Calu3 (cell line): Measurements from ENCODE around the gene RBFOX1. TPM values are rescaled to one million over a fixed set of nuclear protein-coding genes. Genes with fewer than 3 reads are reported as not detected.

Experiments used
- BruUV-seq: library from RNA; stranded (reverse); fragments of 400-500 nt; replicated peaks from 2 replicates; lab custom pipeline; 2021; lab: Mats Ljungman, UMichigan
- CTCF ChIA-PET: fragments of 300-600 bp; sonication (Branson Sonifier 250); formaldehyde crosslinking; loops from one replicate; lab custom pipeline; 2022; ENCODE audit warnings: antibody characterized with exemption; lab: Charles Lee
- DNase-seq: peaks from one replicate; pipeline ENCODE4 v3.0.0; 2022
- H3K27ac Mint-ChIP-seq: one replicate; pipeline ENCODE4 v1.8.0; 2022; ENCODE audit warnings: mixed read lengths; ENCODE audit not compliant: unreplicated experiment
- H3K27me3 Mint-ChIP-seq: one replicate; pipeline ENCODE4 v1.8.0; 2022; ENCODE audit warnings: mixed read lengths; ENCODE audit not compliant: unreplicated experiment
- H3K36me3 Mint-ChIP-seq: one replicate; pipeline ENCODE4 v1.8.0; 2022; ENCODE audit warnings: mild to moderate bottlenecking, moderate library complexity, mixed read lengths; ENCODE audit not compliant: insufficient read depth, unreplicated experiment
- H3K4me1 Mint-ChIP-seq: one replicate; pipeline ENCODE4 v1.8.0; 2022; ENCODE audit warnings: mild to moderate bottlenecking, low read depth, mixed read lengths; ENCODE audit not compliant: unreplicated experiment
- H3K4me3 Mint-ChIP-seq: one replicate; pipeline ENCODE4 v1.8.0; 2022; ENCODE audit warnings: mild to moderate bottlenecking, low read depth, moderate library complexity, mixed read lengths; ENCODE audit not compliant: unreplicated experiment
- H3K9me3 Mint-ChIP-seq: one replicate; pipeline ENCODE4 v1.8.0; 2022; ENCODE audit warnings: low read depth, mixed read lengths; ENCODE audit not compliant: unreplicated experiment
- CTCF ChIP-seq: fragments of 200-600 bp; IDR thresholded peaks from one replicate; pipeline ENCODE4 v1.8.0; 2022; ENCODE audit warnings: antibody characterized with exemption; ENCODE audit not compliant: unreplicated experiment
- intact Hi-C: fragments of 100-400 bp; cut with micrococcal nuclease; formaldehyde crosslinking; loops from one replicate; pipeline ENCODE4 v1.10.0; 2022; ENCODE audit not compliant: unreplicated experiment
- total RNA-seq: library from RNA; stranded (reverse); gene quantifications from 2 replicates; pipeline ENCODE4 v1.2.3, GENCODE V29; 2022

The RBFOX1 gene
- total RNA-seq, 1 experiment from 2014 or later, result not detected

GRCh38 chr16:7330709-7331108 lies 1.9 kb upstream of the RBFOX1 start:
- CTCF ChIA-PET, result no interaction called here
- no TSS peak for BruUV-seq
- no peaks in the 10 kb centered on the region for H3K36me3 Mint-ChIP-seq
- H3K9me3 Mint-ChIP-seq, result peaks cover 27% of the 10 kb centered on the region
- no peaks in the 10 kb centered on the region for H3K27me3 Mint-ChIP-seq
- TF ChIP-seq CTCF, result no peak
- H3K4me3 Mint-ChIP-seq, result no peak overlapping the region
- intact Hi-C loops, result no loop called here
- no peak overlapping the region for H3K27ac Mint-ChIP-seq
- DNase-seq, result no peak
- no peaks in the 10 kb centered on the region for H3K4me1 Mint-ChIP-seq

GRCh38 chr16:7331997-7332396 lies 648 bp upstream of the RBFOX1 start:
- CTCF ChIA-PET, result no interaction called here
- no peak for TF ChIP-seq CTCF
- BruUV-seq, result no TSS peak
- Mint-ChIP-seq H3K4me3 (no peak overlapping the region), H3K4me1 (no peaks in the 10 kb centered on the region), H3K36me3 (no peaks in the 10 kb centered on the region), H3K9me3 (peaks cover 25% of the 10 kb centered on the region), H3K27me3 (no peaks in the 10 kb centered on the region), H3K27ac (no peak overlapping the region)
- intact Hi-C loops, result no loop called here
- no peak for DNase-seq

GRCh38 chr16:7333180-7333725 lies 608 bp downstream of the RBFOX1 start:
- H3K4me1 Mint-ChIP-seq, result no peaks in the 10 kb centered on the region
- no peak overlapping the region for H3K27ac Mint-ChIP-seq
- no peak overlapping the region for H3K4me3 Mint-ChIP-seq
- intact Hi-C loops, result no loop called here
- no peaks in the 10 kb centered on the region for H3K27me3 Mint-ChIP-seq
- no peak for TF ChIP-seq CTCF
- BruUV-seq, result no TSS peak
- no peak for DNase-seq
- CTCF ChIA-PET, result no interaction called here
- H3K36me3 Mint-ChIP-seq, result no peaks in the 10 kb centered on the region
- peaks cover 23% of the 10 kb centered on the region for H3K9me3 Mint-ChIP-seq

GRCh38 chr16:7334801-7335560 lies 2.3 kb downstream of the RBFOX1 start:
- Mint-ChIP-seq H3K36me3 (no peaks in the 10 kb centered on the region), H3K9me3 (peaks cover 26% of the 10 kb centered on the region), H3K27me3 (no peaks in the 10 kb centered on the region), H3K4me3 (no peak overlapping the region), H3K4me1 (no peaks in the 10 kb centered on the region), H3K27ac (no peak overlapping the region)
- intact Hi-C loops, result no loop called here
- BruUV-seq, result no TSS peak
- DNase-seq, result no peak
- TF ChIP-seq CTCF, result no peak
- CTCF ChIA-PET, result no interaction called here
